HEK293 (cell line): ENCODE measurements around the gene ZNF221.

Source experiments
- GLIS2 ChIP-seq: fragments of 450-650 bp; formaldehyde crosslinking; IDR thresholded peaks from 2 replicates; pipeline ENCODE4 v1.5.1; 2016; ENCODE audit warnings: missing biosample characterization, missing genetic modification characterization
- KLF7 ChIP-seq: fragments of 450-650 bp; formaldehyde crosslinking; IDR thresholded peaks from 2 replicates; pipeline ENCODE4 v1.5.1; 2016; ENCODE audit warnings: missing biosample characterization, missing genetic modification characterization, borderline replicate concordance
- SALL2 ChIP-seq: fragments of 450-650 bp; formaldehyde crosslinking; IDR thresholded peaks from 2 replicates; pipeline ENCODE4 v1.5.0; 2017; ENCODE audit warnings: missing biosample characterization, mild to moderate bottlenecking, missing genetic modification characterization, borderline replicate concordance
- SP2 ChIP-seq: fragments of 450-650 bp; formaldehyde crosslinking; IDR thresholded peaks from 2 replicates; pipeline ENCODE4 v1.5.1; 2016; ENCODE audit warnings: missing biosample characterization, missing genetic modification characterization
- YY1 ChIP-seq: fragments of 450-650 bp; formaldehyde crosslinking; IDR thresholded peaks from 2 replicates; pipeline ENCODE4 v1.5.1; 2018; ENCODE audit warnings: missing biosample characterization, missing genetic modification characterization
- ZBTB48 ChIP-seq: fragments of 450-650 bp; formaldehyde crosslinking; IDR thresholded peaks from 2 replicates; pipeline ENCODE4 v1.5.1; 2016; ENCODE audit warnings: missing biosample characterization, missing genetic modification characterization
- ZEB2 ChIP-seq: fragments of 450-650 bp; formaldehyde crosslinking; IDR thresholded peaks from 2 replicates; pipeline ENCODE4 v1.5.1; 2016; ENCODE audit warnings: missing biosample characterization, missing genetic modification characterization
- ZNF112 ChIP-seq: fragments of 450-650 bp; formaldehyde crosslinking; IDR thresholded peaks from 2 replicates; pipeline ENCODE4 v1.5.0; 2017; ENCODE audit warnings: missing biosample characterization, missing genetic modification characterization
- ZNF239 ChIP-seq: fragments of 450-650 bp; formaldehyde crosslinking; IDR thresholded peaks from 2 replicates; pipeline ENCODE4 v1.5.1; 2016; ENCODE audit warnings: missing biosample characterization, missing genetic modification characterization
- ZNF24 ChIP-seq: fragments of 450-650 bp; formaldehyde crosslinking; IDR thresholded peaks from 2 replicates; pipeline ENCODE4 v1.5.1; 2016; ENCODE audit warnings: missing biosample characterization, missing genetic modification characterization
- ZNF302 ChIP-seq: fragments of 450-650 bp; formaldehyde crosslinking; IDR thresholded peaks from 2 replicates; pipeline ENCODE4 v1.5.1; 2016; ENCODE audit warnings: missing biosample characterization, missing genetic modification characterization, low read depth
- ZNF311 ChIP-seq: fragments of 450-650 bp; formaldehyde crosslinking; IDR thresholded peaks from 2 replicates; pipeline ENCODE4 v1.5.1; 2017; ENCODE audit warnings: missing biosample characterization, missing genetic modification characterization, borderline replicate concordance
- ZNF354C ChIP-seq: fragments of 450-650 bp; formaldehyde crosslinking; IDR thresholded peaks from 2 replicates; pipeline ENCODE4 v1.5.1; 2016; ENCODE audit warnings: missing biosample characterization, missing genetic modification characterization, low read depth, borderline replicate concordance
- ZNF37A ChIP-seq: fragments of 450-650 bp; IDR thresholded peaks from 2 replicates; pipeline ENCODE4 v1.5.1; 2018; ENCODE audit warnings: missing biosample characterization, missing genetic modification characterization
- ZNF394 ChIP-seq: fragments of 450-650 bp; formaldehyde crosslinking; IDR thresholded peaks from 2 replicates; pipeline ENCODE4 v1.5.1; 2016; ENCODE audit warnings: missing biosample characterization, missing genetic modification characterization, mild to moderate bottlenecking, moderate library complexity, borderline replicate concordance
- ZNF423 ChIP-seq: fragments of 450-650 bp; formaldehyde crosslinking; IDR thresholded peaks from 2 replicates; pipeline ENCODE4 v1.5.1; 2016; ENCODE audit warnings: missing biosample characterization, missing genetic modification characterization
- ZNF48 ChIP-seq: fragments of 450-650 bp; formaldehyde crosslinking; IDR thresholded peaks from 2 replicates; pipeline ENCODE4 v1.5.1; 2016; ENCODE audit warnings: missing biosample characterization, missing genetic modification characterization
- ZNF621 ChIP-seq: fragments of 450-650 bp; formaldehyde crosslinking; IDR thresholded peaks from 2 replicates; pipeline ENCODE4 v1.5.1; 2017; ENCODE audit warnings: missing biosample characterization, missing genetic modification characterization
- ZNF677 ChIP-seq: fragments of 450-650 bp; IDR thresholded peaks from 2 replicates; pipeline ENCODE4 v1.5.0; 2018; ENCODE audit warnings: missing biosample characterization, mild to moderate bottlenecking, missing genetic modification characterization, moderate library complexity
- ZNF76 ChIP-seq: fragments of 450-650 bp; formaldehyde crosslinking; IDR thresholded peaks from 2 replicates; pipeline ENCODE4; 2016; ENCODE audit warnings: low read depth, missing biosample characterization, missing genetic modification characterization, borderline replicate concordance
- ZNF776 ChIP-seq: fragments of 450-650 bp; formaldehyde crosslinking; IDR thresholded peaks from 2 replicates; pipeline ENCODE4 v1.5.0; 2017; ENCODE audit warnings: missing biosample characterization, missing genetic modification characterization, borderline replicate concordance
- TF ChIP-seq, protein P1 (sequence below): fragments of 450-650 bp; formaldehyde crosslinking; IDR thresholded peaks from 2 replicates; pipeline ENCODE4 v1.5.1; 2016; ENCODE audit warnings: missing biosample characterization, missing genetic modification characterization
- TF ChIP-seq, protein P2 (sequence below): fragments of 450-650 bp; formaldehyde crosslinking; IDR thresholded peaks from 2 replicates; pipeline ENCODE4 v1.5.1; 2016; ENCODE audit warnings: missing biosample characterization, missing genetic modification characterization, borderline replicate concordance
- TF ChIP-seq, protein P3 (sequence below): fragments of 450-650 bp; formaldehyde crosslinking; IDR thresholded peaks from 2 replicates; pipeline ENCODE4 v1.5.1; 2016; ENCODE audit warnings: missing biosample characterization, missing genetic modification characterization
- TF ChIP-seq, protein P4 (sequence below): fragments of 450-650 bp; formaldehyde crosslinking; optimal IDR thresholded peaks from 2 replicates; pipeline ENCODE3; 2016; ENCODE audit warnings: missing biosample characterization, mild to moderate bottlenecking, missing genetic modification characterization
- TF ChIP-seq, protein P5 (sequence below): fragments of 450-650 bp; formaldehyde crosslinking; IDR thresholded peaks from 2 replicates; pipeline ENCODE4 v1.5.1; 2016; ENCODE audit warnings: missing biosample characterization, missing genetic modification characterization, low read depth
- TF ChIP-seq, protein P6 (sequence below): fragments of 450-650 bp; IDR thresholded peaks from 2 replicates; pipeline ENCODE4 v1.5.1; 2018; ENCODE audit warnings: missing biosample characterization, missing genetic modification characterization
- TF ChIP-seq, protein P7 (sequence below): fragments of 450-650 bp; formaldehyde crosslinking; IDR thresholded peaks from 2 replicates; pipeline ENCODE4 v1.5.1; 2017; ENCODE audit warnings: missing biosample characterization, missing genetic modification characterization

ZNF221 gene

DNA sequence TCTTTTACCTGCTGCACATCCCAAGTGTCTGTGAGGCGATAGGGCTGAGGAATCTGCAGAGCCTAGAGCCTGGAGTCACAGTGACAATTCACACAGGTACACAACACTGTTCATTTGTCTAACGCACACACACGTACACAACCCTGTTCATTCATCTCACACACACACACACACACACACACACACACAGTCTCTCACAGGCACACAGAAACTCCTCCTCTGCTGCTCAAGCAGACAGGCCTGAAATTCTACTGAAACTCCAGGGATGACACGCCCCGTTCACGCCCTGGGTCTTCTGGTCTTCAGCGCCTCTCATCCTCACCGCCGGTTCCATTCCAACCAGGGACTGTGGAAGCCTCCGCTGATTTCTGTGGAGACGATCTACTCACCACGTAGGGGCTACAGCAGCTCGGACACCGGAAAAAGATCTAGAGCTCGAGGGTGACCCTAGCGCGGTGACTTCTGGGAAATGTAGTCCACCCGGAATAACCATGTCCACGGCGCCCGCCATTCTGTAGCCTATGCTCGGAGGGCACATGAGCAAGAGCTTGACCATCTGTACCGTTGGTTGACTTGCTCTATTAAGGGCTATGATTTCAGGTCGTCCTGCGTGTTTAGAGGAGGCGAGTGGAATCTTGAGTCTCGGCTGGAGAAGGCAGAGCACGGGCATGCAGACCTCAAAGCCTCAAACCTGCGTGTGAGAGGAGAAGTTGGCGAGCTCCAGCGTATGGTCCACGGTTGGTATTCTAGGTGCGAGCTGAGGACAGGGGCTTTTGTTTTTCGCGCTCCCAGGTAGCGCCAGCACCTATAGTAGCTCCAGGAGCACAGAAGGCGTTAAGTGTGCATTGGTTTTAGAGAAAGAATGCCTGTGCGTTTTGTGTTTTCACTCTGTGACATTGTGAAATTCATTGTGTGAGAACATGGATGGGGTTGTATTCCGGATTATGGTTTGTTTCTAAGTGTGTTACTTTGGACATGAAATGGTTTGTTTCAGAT, 49.3 kb upstream of the ZNF221 start (continued):
- TF ChIP-seq SP2 (tag by site-specific recombination) (peak; percentile 54; the same call in 1 of the 2 replicates), ZNF37A (tag by site-specific recombination) (no peak), ZNF677 (tag by site-specific recombination) (no peak), ZNF24 (peak; percentile 80), ZNF302 (tag by site-specific recombination) (peak; percentile 85; the same call in 1 of the 2 replicates), SALL2 (tag by site-specific recombination) (no peak), ZNF394 (peak; percentile 49; the same call in 1 of the 2 replicates), ZNF112 (tag by site-specific recombination) (0 out of 2 replicates have a peak, but pooled peaks have one; percentile 27), ZNF239 (peak; percentile 85; the same call in 1 of the 2 replicates), ZNF76 (tag by site-specific recombination) (peak; percentile 97), ZNF776 (no peak), ZNF621 (tag by site-specific recombination) (peak; percentile 67; the same call in 1 of the 2 replicates), ZEB2 (peak; percentile 65), YY1 (peak; percentile 95), ZNF311 (peak; percentile 27; the same call in 1 of the 2 replicates), ZNF48 (tag by site-specific recombination) (no peak), GLIS2 (tag by site-specific recombination) (no peak), ZNF354C (tag by site-specific recombination) (no peak), ZBTB48 (tag by site-specific recombination) (peak; percentile 99), ZNF423 (tag by site-specific recombination) (no peak), KLF7 (tag by site-specific recombination) (peak; percentile 26; the same call in 1 of the 2 replicates)
- TF ChIP-seq, protein P1, sequence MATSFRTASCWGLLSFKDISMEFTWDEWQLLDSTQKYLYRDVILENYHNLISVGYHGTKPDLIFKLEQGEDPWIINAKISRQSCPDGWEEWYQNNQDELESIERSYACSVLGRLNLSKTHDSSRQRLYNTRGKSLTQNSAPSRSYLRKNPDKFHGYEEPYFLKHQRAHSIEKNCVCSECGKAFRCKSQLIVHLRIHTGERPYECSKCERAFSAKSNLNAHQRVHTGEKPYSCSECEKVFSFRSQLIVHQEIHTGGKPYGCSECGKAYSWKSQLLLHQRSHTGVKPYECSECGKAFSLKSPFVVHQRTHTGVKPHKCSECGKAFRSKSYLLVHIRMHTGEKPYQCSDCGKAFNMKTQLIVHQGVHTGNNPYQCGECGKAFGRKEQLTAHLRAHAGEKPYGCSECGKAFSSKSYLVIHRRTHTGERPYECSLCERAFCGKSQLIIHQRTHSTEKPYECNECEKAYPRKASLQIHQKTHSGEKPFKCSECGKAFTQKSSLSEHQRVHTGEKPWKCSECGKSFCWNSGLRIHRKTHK = no peak
- TF ChIP-seq, protein P2, sequence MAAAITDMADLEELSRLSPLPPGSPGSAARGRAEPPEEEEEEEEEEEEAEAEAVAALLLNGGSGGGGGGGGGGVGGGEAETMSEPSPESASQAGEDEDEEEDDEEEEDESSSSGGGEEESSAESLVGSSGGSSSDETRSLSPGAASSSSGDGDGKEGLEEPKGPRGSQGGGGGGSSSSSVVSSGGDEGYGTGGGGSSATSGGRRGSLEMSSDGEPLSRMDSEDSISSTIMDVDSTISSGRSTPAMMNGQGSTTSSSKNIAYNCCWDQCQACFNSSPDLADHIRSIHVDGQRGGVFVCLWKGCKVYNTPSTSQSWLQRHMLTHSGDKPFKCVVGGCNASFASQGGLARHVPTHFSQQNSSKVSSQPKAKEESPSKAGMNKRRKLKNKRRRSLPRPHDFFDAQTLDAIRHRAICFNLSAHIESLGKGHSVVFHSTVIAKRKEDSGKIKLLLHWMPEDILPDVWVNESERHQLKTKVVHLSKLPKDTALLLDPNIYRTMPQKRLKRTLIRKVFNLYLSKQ (tag by site-specific recombination) = no peak
- TF ChIP-seq, protein P3, sequence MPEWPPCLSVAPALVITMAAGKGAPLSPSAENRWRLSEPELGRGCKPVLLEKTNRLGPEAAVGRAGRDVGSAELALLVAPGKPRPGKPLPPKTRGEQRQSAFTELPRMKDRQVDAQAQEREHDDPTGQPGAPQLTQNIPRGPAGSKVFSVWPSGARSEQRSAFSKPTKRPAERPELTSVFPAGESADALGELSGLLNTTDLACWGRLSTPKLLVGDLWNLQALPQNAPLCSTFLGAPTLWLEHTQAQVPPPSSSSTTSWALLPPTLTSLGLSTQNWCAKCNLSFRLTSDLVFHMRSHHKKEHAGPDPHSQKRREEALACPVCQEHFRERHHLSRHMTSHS (tag by site-specific recombination) = no peak
- TF ChIP-seq, protein P4, sequence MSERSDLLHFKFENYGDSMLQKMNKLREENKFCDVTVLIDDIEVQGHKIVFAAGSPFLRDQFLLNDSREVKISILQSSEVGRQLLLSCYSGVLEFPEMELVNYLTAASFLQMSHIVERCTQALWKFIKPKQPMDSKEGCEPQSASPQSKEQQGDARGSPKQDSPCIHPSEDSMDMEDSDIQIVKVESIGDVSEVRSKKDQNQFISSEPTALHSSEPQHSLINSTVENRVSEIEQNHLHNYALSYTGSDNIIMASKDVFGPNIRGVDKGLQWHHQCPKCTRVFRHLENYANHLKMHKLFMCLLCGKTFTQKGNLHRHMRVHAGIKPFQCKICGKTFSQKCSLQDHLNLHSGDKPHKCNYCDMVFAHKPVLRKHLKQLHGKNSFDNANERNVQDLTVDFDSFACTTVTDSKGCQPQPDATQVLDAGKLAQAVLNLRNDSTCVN (tag by site-specific recombination) = peak; percentile 32
- TF ChIP-seq, protein P5, sequence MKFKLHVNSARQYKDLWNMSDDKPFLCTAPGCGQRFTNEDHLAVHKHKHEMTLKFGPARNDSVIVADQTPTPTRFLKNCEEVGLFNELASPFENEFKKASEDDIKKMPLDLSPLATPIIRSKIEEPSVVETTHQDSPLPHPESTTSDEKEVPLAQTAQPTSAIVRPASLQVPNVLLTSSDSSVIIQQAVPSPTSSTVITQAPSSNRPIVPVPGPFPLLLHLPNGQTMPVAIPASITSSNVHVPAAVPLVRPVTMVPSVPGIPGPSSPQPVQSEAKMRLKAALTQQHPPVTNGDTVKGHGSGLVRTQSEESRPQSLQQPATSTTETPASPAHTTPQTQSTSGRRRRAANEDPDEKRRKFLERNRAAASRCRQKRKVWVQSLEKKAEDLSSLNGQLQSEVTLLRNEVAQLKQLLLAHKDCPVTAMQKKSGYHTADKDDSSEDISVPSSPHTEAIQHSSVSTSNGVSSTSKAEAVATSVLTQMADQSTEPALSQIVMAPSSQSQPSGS (tag by site-specific recombination) = no peak
- TF ChIP-seq, protein P6, sequence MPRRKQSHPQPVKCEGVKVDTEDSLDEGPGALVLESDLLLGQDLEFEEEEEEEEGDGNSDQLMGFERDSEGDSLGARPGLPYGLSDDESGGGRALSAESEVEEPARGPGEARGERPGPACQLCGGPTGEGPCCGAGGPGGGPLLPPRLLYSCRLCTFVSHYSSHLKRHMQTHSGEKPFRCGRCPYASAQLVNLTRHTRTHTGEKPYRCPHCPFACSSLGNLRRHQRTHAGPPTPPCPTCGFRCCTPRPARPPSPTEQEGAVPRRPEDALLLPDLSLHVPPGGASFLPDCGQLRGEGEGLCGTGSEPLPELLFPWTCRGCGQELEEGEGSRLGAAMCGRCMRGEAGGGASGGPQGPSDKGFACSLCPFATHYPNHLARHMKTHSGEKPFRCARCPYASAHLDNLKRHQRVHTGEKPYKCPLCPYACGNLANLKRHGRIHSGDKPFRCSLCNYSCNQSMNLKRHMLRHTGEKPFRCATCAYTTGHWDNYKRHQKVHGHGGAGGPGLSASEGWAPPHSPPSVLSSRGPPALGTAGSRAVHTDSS (tag by site-specific recombination) = no peak
- TF ChIP-seq, protein P7, sequence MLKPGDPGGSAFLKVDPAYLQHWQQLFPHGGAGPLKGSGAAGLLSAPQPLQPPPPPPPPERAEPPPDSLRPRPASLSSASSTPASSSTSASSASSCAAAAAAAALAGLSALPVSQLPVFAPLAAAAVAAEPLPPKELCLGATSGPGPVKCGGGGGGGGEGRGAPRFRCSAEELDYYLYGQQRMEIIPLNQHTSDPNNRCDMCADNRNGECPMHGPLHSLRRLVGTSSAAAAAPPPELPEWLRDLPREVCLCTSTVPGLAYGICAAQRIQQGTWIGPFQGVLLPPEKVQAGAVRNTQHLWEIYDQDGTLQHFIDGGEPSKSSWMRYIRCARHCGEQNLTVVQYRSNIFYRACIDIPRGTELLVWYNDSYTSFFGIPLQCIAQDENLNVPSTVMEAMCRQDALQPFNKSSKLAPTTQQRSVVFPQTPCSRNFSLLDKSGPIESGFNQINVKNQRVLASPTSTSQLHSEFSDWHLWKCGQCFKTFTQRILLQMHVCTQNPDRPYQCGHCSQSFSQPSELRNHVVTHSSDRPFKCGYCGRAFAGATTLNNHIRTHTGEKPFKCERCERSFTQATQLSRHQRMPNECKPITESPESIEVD (tag by site-specific recombination) = no peak
